ENCODE results near the gene SMARCAL1.

SMARCAL1 gene

DNA sequence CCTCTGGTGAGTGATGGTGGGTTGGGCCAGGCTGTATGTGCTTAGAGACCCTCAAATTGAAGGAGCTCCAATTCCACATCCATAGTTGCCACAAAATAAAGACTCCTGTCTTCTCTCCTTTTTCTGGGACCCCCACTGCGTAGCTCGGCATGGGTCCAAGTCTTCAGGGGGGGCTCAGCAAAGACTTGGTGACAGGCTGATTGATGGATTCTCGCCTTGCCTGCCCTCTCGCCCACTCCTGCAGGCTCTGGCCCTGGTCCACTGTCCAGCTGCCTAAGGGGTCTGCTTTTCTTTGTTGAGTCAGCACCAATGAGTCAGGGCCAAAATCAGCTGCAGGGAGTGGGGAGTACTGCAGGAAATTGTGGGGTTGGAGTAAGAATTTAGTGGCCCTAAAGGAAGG is 107.8 kb downstream of the SMARCAL1 start:
- no peak for FAIRE-seq

DNA sequence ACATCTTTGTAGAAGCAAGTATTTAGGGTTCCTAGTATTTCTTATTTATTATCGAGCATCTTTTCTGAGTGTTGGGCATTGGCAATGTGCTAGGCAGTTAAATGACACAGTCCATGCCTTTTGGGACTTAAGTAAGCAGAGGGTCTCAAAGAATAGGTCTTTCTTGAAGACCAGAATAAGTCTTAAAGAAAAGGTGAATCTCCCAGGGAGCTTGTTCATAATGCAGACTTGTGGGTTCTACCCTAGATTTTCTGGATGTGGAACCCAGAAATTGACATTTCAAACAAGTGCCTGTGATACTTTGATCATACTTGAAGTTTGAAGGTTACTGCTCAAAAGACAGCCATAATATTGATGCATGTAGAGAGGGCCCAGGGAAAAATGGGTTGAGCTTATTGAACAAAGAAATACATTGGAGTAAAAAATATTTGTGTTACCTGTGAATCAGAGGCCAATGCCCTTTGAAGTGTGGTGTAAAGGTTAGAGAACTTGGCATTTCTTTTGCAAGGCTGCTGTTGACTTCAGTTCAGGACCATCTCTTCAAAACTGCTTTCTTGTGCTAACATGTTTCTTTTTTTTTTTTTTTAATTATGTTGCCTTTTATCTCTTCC is 110.7 kb downstream of the SMARCAL1 start:
- FAIRE-seq (no peak), DNase-seq (ENCODE audit: extremely low spot score, insufficient read length, low read depth) (no peak)

More for the DNA sequence above, 107.8 kb downstream of the SMARCAL1 start:
- DNase-seq (ENCODE audit: extremely low spot score, insufficient read length, low read depth), result no peak

- no peak for DNase-seq (ENCODE audit: extremely low spot score, insufficient read length, low read depth)
- no peak for FAIRE-seq
Measured at GRCh38 chr2:216525972-216526371, 113.7 kb downstream of the SMARCAL1 start.

GRCh38 chr2:216526939-216527338 is 114.7 kb downstream of the SMARCAL1 start:
- FAIRE-seq, result no peak
- DNase-seq (ENCODE audit: extremely low spot score, insufficient read length, low read depth), result no peak

- DNase-seq (ENCODE audit: extremely low spot score, insufficient read length, low read depth) (no peak), FAIRE-seq (no peak)
Measured at GRCh38 chr2:216527600-216527999, 115.3 kb downstream of the SMARCAL1 start.

DNA sequence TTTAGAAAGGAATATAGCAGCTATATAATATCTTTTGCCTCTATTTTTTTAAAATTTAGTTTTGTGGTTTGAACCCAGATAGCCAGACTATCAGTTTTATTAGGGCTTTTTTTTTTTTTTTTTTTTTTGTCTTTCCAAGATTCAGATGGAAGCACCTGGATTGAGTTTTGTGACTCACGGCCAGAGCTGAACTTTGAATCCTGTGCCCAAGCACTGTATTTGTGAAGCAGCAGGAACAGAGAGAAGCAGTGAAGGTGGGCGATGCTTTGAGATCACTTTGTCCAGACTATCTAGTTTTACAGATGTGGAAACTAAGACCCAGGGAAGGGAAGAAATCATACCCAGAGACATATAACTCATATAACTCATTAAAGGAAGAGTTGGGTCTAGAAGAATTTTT is 120.3 kb downstream of the SMARCAL1 start:
- DNase-seq (ENCODE audit: extremely low spot score, insufficient read length, low read depth), result no peak
- no peak for FAIRE-seq
